CD4-positive, alpha-beta memory T cell (primary cell): ENCODE data around the gene EYS. TPM values are rescaled to one million over a fixed set of nuclear protein-coding genes. Genes with fewer than 3 reads are reported as not detected.

Source experiments
- CTCF ChIA-PET: fragments of 350-600 bp; sonication (Branson Sonifier 250); formaldehyde crosslinking; loops from one replicate; lab custom pipeline; 2021; ENCODE audit warnings: inconsistent platforms; ENCODE audit not compliant: partially characterized antibody; lab: Charles Lee
- POLR2A ChIA-PET: fragments of 350-600 bp; sonication (Branson Sonifier 250); formaldehyde crosslinking; loops from one replicate; lab custom pipeline; 2021; ENCODE audit not compliant: partially characterized antibody; lab: Charles Lee
- DNase-seq, 5 donors: peaks; one replicate each; pipeline versions ENCODE4 v3.0.0 to v3.0.0-alpha.2; 2020 to 2022; ENCODE audit warnings: mixed read lengths in 1 of 5
- H3K27ac ChIP-seq: one replicate; pipeline ENCODE4 v1.7.0; 2013; ENCODE audit warnings: low read depth, low read length
- H3K27me3 ChIP-seq: 2 replicates; pipeline ENCODE4 v1.7.0; 2013; ENCODE audit warnings: mild to moderate bottlenecking, low read length, moderate library complexity; ENCODE audit not compliant: insufficient read depth
- H3K36me3 ChIP-seq: 2 replicates; pipeline ENCODE4 v1.7.0; 2013; ENCODE audit warnings: mild to moderate bottlenecking, low read length, moderate library complexity; ENCODE audit not compliant: insufficient read depth
- H3K4me1 ChIP-seq: 2 replicates; pipeline ENCODE4 v1.7.0; 2013; ENCODE audit warnings: mild to moderate bottlenecking, low read length, moderate library complexity; ENCODE audit not compliant: insufficient read depth
- H3K4me3 ChIP-seq, 2 donors: one replicate each; pipeline ENCODE4 v1.7.0; 2013; ENCODE audit warnings: low read length in 2 of 2, mild to moderate bottlenecking in 1 of 2
- H3K9me3 ChIP-seq, 2 donors: one replicate each; pipeline ENCODE4 v1.7.0; 2013; ENCODE audit warnings: low read length in 2 of 2, control low read depth in 1 of 2; ENCODE audit not compliant: control insufficient read depth in 1 of 2
- H3K27ac Mint-ChIP-seq, 7 donors: one replicate each; pipeline ENCODE4 v1.8.0; 2020 to 2021; ENCODE audit warnings: mixed read lengths in 7 of 7, mild to moderate bottlenecking in 6 of 7, inconsistent platforms in 3 of 7, moderate library complexity in 3 of 7
- H3K27me3 Mint-ChIP-seq, 2 donors: one replicate each; pipeline ENCODE4 v1.8.0; 2020 to 2021; ENCODE audit warnings: mixed read lengths in 2 of 2
- H3K36me3 Mint-ChIP-seq, 2 donors: one replicate each; pipeline ENCODE4 v1.8.0; 2020 to 2021; ENCODE audit warnings: mixed read lengths in 2 of 2, inconsistent platforms in 1 of 2, mild to moderate bottlenecking in 1 of 2
- H3K4me1 Mint-ChIP-seq, 4 donors: one replicate each; pipeline ENCODE4 v1.8.0; 2020 to 2021; ENCODE audit warnings: mixed read lengths in 4 of 4, mild to moderate bottlenecking in 1 of 4
- H3K4me3 Mint-ChIP-seq, 8 donors: one replicate each; pipeline ENCODE4 v1.8.0; 2020 to 2021; ENCODE audit warnings: mixed read lengths in 8 of 8, mild to moderate bottlenecking in 7 of 8, moderate library complexity in 6 of 8, inconsistent platforms in 3 of 8
- H3K9me3 Mint-ChIP-seq, 8 donors: one replicate each; pipeline ENCODE4 v1.8.0; 2020 to 2021; ENCODE audit warnings: mixed read lengths in 8 of 8, mild to moderate bottlenecking in 5 of 8, inconsistent platforms in 3 of 8, moderate library complexity in 1 of 8
- intact Hi-C: fragments of 100-400 bp; cut with micrococcal nuclease; formaldehyde crosslinking; loops from one replicate; pipeline ENCODE4 v1.15.1; 2023
- polyA plus RNA-seq, 2 donors: library from polyadenylated mRNA; unstranded; fragments of 300-500 nt; fragmentation: Illumina TruSeq; gene quantifications; one replicate each; pipeline ENCODE4 v1.2.3, GENCODE V29; 2021
- total RNA-seq, 2 experiments: library from RNA; stranded (reverse); gene quantifications; one replicate each; pipeline ENCODE4 v1.2.3, GENCODE V29; 2021

The EYS gene
- total and polyA plus RNA-seq, 4 experiments from 2014 or later = 0.17 to 0.20 TPM; not detected in 2

- no peaks in the 10 kb centered on the region for H3K27me3 ChIP-seq
- no peaks in the 10 kb centered on the region for H3K27me3 Mint-ChIP-seq
- intact Hi-C loops = no loop called here
- ChIA-PET CTCF (no interaction called here), POLR2A (no interaction called here)
- H3K4me1 Mint-ChIP-seq = no peaks in the 10 kb centered on the region
- peaks cover 0 to 4% of the 10 kb centered on the region in 2 donors for H3K9me3 ChIP-seq
- H3K27ac Mint-ChIP-seq = no peak overlapping the region
- H3K27ac ChIP-seq = no peak overlapping the region
- H3K36me3 Mint-ChIP-seq = no peaks in the 10 kb centered on the region
- no peaks in the 10 kb centered on the region for H3K36me3 ChIP-seq
- peaks cover 0 to 22% (median 6%) of the 10 kb centered on the region in 8 donors for H3K9me3 Mint-ChIP-seq
- H3K4me1 ChIP-seq = no peaks in the 10 kb centered on the region
- DNase-seq = no peak
- no peak overlapping the region for H3K4me3 ChIP-seq
- no peak overlapping the region for H3K4me3 Mint-ChIP-seq
Observed at GRCh38 chr6:64872633-64873032, 834.4 kb downstream of the EYS start.

- intact Hi-C loops = no loop called here
- ChIA-PET POLR2A (no interaction called here), CTCF (no interaction called here)
- H3K36me3 Mint-ChIP-seq = no peaks in the 10 kb centered on the region
- Histone ChIP-seq H3K4me1 (no peaks in the 10 kb centered on the region), H3K4me3 (no peak overlapping the region), H3K27me3 (no peaks in the 10 kb centered on the region), H3K9me3 (no peaks in the 10 kb centered on the region), H3K36me3 (no peaks in the 10 kb centered on the region), H3K27ac (no peak overlapping the region)
- no peak overlapping the region for H3K4me3 Mint-ChIP-seq
- DNase-seq = no peak
- H3K9me3 Mint-ChIP-seq = peaks cover 0 to 21% (median 7%) of the 10 kb centered on the region in 8 donors
- H3K27ac Mint-ChIP-seq = no peak overlapping the region
- H3K4me1 Mint-ChIP-seq = no peaks in the 10 kb centered on the region
- H3K27me3 Mint-ChIP-seq = no peaks in the 10 kb centered on the region
Observed at GRCh38 chr6:64861039-64861651, 845.9 kb downstream of the EYS start.

DNA sequence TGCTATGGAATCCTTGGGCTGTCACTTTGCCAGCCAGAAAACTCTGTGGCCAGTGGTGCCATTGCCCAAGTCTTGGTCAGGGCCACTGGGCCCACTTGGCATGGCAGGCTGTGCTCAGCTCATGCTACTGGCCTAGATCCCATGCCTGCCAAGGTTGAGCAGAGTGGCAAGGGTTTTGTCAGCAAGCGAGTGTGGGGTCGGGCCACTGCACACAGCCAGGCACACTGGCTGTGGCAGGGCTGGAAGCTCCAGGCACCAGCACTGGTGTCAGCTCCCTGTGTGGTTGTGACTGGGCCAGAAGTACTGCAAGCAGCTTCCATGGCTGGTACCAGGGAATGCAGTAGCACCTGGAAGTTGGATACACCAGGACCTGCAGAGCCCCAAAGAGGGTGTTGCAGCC lies 846.8 kb downstream of the EYS start:
- CTCF ChIA-PET = no interaction called here
- Mint-ChIP-seq H3K4me1 (no peaks in the 10 kb centered on the region), H3K27ac (no peak overlapping the region), H3K9me3 (peaks cover 0 to 25% (median 9%) of the 10 kb centered on the region in 8 donors), H3K4me3 (no peak overlapping the region), H3K27me3 (no peaks in the 10 kb centered on the region), H3K36me3 (no peaks in the 10 kb centered on the region)
- H3K27me3 ChIP-seq = no peaks in the 10 kb centered on the region
- H3K27ac ChIP-seq = no peak overlapping the region
- intact Hi-C loops = no loop called here
- DNase-seq = no peak
- H3K9me3 ChIP-seq = no peaks in the 10 kb centered on the region
- H3K36me3 ChIP-seq = no peaks in the 10 kb centered on the region
- H3K4me3 ChIP-seq = no peak overlapping the region
- POLR2A ChIA-PET = no interaction called here
- H3K4me1 ChIP-seq = no peaks in the 10 kb centered on the region

GRCh38 chr6:64850121-64850520 lies 856.9 kb downstream of the EYS start:
- Mint-ChIP-seq H3K27me3 (no peaks in the 10 kb centered on the region), H3K36me3 (no peaks in the 10 kb centered on the region), H3K4me3 (no peak overlapping the region), H3K9me3 (peaks cover 3 to 33% (median 9%) of the 10 kb centered on the region in 8 donors), H3K27ac (no peak overlapping the region), H3K4me1 (no peaks in the 10 kb centered on the region)
- Histone ChIP-seq H3K9me3 (no peaks in the 10 kb centered on the region), H3K27ac (no peak overlapping the region), H3K4me3 (no peak overlapping the region), H3K27me3 (no peaks in the 10 kb centered on the region), H3K36me3 (no peaks in the 10 kb centered on the region), H3K4me1 (no peaks in the 10 kb centered on the region)
- CTCF ChIA-PET = no interaction called here
- intact Hi-C loops = no loop called here
- POLR2A ChIA-PET = no interaction called here
- DNase-seq = no peak

GRCh38 chr6:64848467-64848866 lies 858.6 kb downstream of the EYS start:
- peaks cover 3 to 38% (median 8%) of the 10 kb centered on the region in 8 donors for H3K9me3 Mint-ChIP-seq
- no peaks in the 10 kb centered on the region for H3K36me3 Mint-ChIP-seq
- CTCF ChIA-PET = no interaction called here
- no peak for DNase-seq
- intact Hi-C loops = no loop called here
- Histone ChIP-seq H3K4me1 (no peaks in the 10 kb centered on the region), H3K9me3 (no peaks in the 10 kb centered on the region), H3K36me3 (no peaks in the 10 kb centered on the region), H3K4me3 (no peak overlapping the region), H3K27ac (no peak overlapping the region), H3K27me3 (no peaks in the 10 kb centered on the region)
- H3K4me1 Mint-ChIP-seq = no peaks in the 10 kb centered on the region
- H3K4me3 Mint-ChIP-seq = no peak overlapping the region
- no peak overlapping the region for H3K27ac Mint-ChIP-seq
- POLR2A ChIA-PET = no interaction called here
- no peaks in the 10 kb centered on the region for H3K27me3 Mint-ChIP-seq

DNA sequence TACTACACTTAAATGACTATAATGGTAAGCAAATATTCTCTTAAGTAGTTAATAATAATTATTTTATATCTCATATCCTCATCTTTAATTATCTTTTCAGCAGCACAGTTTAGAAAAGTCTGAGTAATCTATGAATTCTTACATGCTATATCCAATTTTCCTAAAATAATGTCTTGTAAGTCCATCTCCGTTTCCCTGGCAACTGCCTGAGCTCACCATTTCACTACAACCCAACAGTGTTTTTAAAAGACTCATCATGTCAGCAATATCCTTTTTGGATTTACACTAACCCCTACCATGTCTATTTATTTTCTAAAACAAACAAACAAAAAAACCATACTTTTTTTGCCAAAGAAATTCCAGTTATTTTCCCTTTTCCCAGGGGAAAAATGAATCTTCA lies 859.6 kb downstream of the EYS start:
- no peaks in the 10 kb centered on the region for H3K4me1 Mint-ChIP-seq
- H3K4me3 Mint-ChIP-seq = no peak overlapping the region
- Histone ChIP-seq H3K36me3 (no peaks in the 10 kb centered on the region), H3K9me3 (no peaks in the 10 kb centered on the region), H3K27me3 (no peaks in the 10 kb centered on the region), H3K4me3 (no peak overlapping the region), H3K27ac (no peak overlapping the region), H3K4me1 (no peaks in the 10 kb centered on the region)
- no peaks in the 10 kb centered on the region for H3K36me3 Mint-ChIP-seq
- no peak for DNase-seq
- POLR2A ChIA-PET = no interaction called here
- intact Hi-C loops = no loop called here
- no peaks in the 10 kb centered on the region for H3K27me3 Mint-ChIP-seq
- H3K27ac Mint-ChIP-seq = no peak overlapping the region
- CTCF ChIA-PET = no interaction called here
- peaks cover 3 to 36% (median 6%) of the 10 kb centered on the region in 8 donors for H3K9me3 Mint-ChIP-seq

DNA sequence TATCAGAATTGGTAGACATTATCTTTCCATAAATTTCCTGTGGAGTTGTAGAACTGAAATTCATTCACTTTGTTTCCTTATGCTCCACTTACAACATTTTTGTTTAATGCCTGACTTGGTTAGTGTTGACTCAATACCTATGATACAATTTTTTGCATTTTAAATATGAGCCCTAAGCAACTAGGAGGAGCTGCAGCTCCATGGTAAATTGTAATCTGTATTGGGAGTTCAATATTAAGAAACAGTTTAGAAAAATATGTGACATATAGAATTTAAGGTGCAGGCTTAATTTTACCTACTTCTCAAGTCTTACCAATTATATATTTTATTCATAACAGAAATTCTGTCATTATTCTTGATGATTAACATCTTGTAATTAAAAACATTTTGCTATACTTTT lies 868.3 kb downstream of the EYS start:
- no peak overlapping the region for H3K4me3 Mint-ChIP-seq
- intact Hi-C loops = no loop called here
- H3K27ac ChIP-seq = no peak overlapping the region
- ChIA-PET POLR2A (no interaction called here), CTCF (no interaction called here)
- H3K4me3 ChIP-seq = no peak overlapping the region
- no peak overlapping the region for H3K27ac Mint-ChIP-seq
- no peaks in the 10 kb centered on the region for H3K36me3 ChIP-seq
- H3K27me3 Mint-ChIP-seq = no peaks in the 10 kb centered on the region
- no peak for DNase-seq
- H3K36me3 Mint-ChIP-seq = no peaks in the 10 kb centered on the region
- H3K9me3 ChIP-seq = no peaks in the 10 kb centered on the region
- H3K9me3 Mint-ChIP-seq = peaks cover 0 to 13% (median 4%) of the 10 kb centered on the region in 8 donors
- no peaks in the 10 kb centered on the region for H3K4me1 Mint-ChIP-seq
- no peaks in the 10 kb centered on the region for H3K27me3 ChIP-seq
- H3K4me1 ChIP-seq = no peaks in the 10 kb centered on the region

DNA sequence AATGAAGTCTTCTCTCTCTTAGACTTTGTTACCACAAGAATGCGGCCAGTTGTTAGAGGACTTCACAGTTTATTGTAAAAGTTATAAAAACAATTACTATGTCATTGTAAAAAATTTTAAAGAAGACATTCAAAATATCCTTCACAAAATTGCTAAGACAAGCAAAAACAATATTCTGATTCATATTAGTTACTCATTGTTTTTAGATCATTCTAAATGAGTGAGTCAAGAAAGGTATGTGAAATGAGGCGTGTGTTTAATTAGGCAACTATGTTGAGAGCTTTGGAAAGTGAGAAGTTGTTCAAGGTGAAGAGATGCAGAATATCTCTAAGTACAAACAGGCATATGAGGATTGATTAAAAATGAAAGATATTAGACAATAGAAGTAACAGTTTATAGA lies 875.3 kb downstream of the EYS start:
- CTCF ChIA-PET = no interaction called here
- no peak for DNase-seq

More for the DNA sequence above, 875.3 kb downstream of the EYS start:
- Mint-ChIP-seq H3K27ac (no peak overlapping the region), H3K4me3 (no peak overlapping the region), H3K9me3 (peaks cover 0 to 16% (median 3%) of the 10 kb centered on the region in 8 donors), H3K4me1 (no peaks in the 10 kb centered on the region), H3K27me3 (no peaks in the 10 kb centered on the region), H3K36me3 (no peaks in the 10 kb centered on the region)
- POLR2A ChIA-PET = no interaction called here
- Histone ChIP-seq H3K36me3 (no peaks in the 10 kb centered on the region), H3K27me3 (no peaks in the 10 kb centered on the region), H3K27ac (no peak overlapping the region), H3K4me3 (no peak overlapping the region), H3K9me3 (no peaks in the 10 kb centered on the region), H3K4me1 (no peaks in the 10 kb centered on the region)
- intact Hi-C loops = no loop called here
